ENCODE measurements around the gene CEP126.

GRCh38 chr11:101866619-101867491 is 48.0 kb upstream of the CEP126 start:
- TF ChIP-seq CTCF (IDR thresholded peaks at IDR 0.05; ENCODE audit: low read depth, low read length) (no peak), POLR2A (IDR thresholded peaks at IDR 0.05; ENCODE audit: extremely low read depth, insufficient read length) (no peak), MAX (IDR thresholded peaks at IDR 0.05; ENCODE audit: low read depth, low read length) (no peak), MYC (IDR thresholded peaks at IDR 0.05; ENCODE audit: low read depth, low read length) (no peak)
